Heart left ventricle (tissue), 16 donors: ENCODE measurements around the gene LAMB4. TPM values are rescaled to one million over a fixed set of nuclear protein-coding genes. Genes with fewer than 3 reads are reported as not detected.

Source experiments
- ATAC-seq, 4 donors: fragments of 200-7000 bp; cut with Tn5 transposase; one replicate each; pipeline ENCODE4 v1.9.1; 2020 to 2022; ENCODE audit warnings: moderate library complexity in 4 of 4, mild to moderate bottlenecking in 3 of 4, moderate number of reproducible peaks in 1 of 4
- DNase-seq, 5 donors: peaks; one replicate each; pipeline ENCODE4 v3.0.0-alpha.2; 2020
- H3K27ac ChIP-seq, 12 donors: fragments of 200-600 bp; sonication (generic) in 4 of 12; one replicate each; pipeline versions ENCODE4 v1.5.0 to v1.8.0; 2016 to 2022; ENCODE audit warnings: mild to moderate bottlenecking in 2 of 12
- H3K27me3 ChIP-seq, 9 donors: fragments of 200-600 bp; sonication (generic) in 2 of 9; one replicate each; pipeline versions ENCODE4 v1.5.1 to v1.8.0; 2016 to 2022; ENCODE audit warnings: mild to moderate bottlenecking in 3 of 9
- H3K36me3 ChIP-seq, 9 donors: fragments of 200-600 bp; sonication (generic) in 2 of 9; one replicate each; pipeline versions ENCODE4 v1.5.0 to v1.8.0; 2018 to 2022; ENCODE audit warnings: mild to moderate bottlenecking in 2 of 9
- H3K4me1 ChIP-seq, 12 donors: fragments of 200-600 bp; sonication (generic) in 4 of 12; one replicate each; pipeline versions ENCODE4 v1.5.0 to v1.8.0; 2016 to 2022; ENCODE audit warnings: mild to moderate bottlenecking in 3 of 12
- H3K4me3 ChIP-seq, 12 donors: fragments of 200-600 bp; sonication (generic) in 4 of 12; one replicate each; pipeline versions ENCODE4 v1.5.0 to v1.8.0; 2017 to 2022; ENCODE audit warnings: mild to moderate bottlenecking in 9 of 12, moderate library complexity in 4 of 12
- H3K9me3 ChIP-seq, 12 donors: fragments of 200-600 bp; sonication (generic) in 4 of 12; one replicate each; pipeline versions ENCODE4 v1.5.0 to v1.8.0; 2016 to 2022; ENCODE audit warnings: mild to moderate bottlenecking in 1 of 12
- CTCF ChIP-seq, 12 donors: fragments of 200-600 bp; sonication (generic) in 4 of 12; IDR thresholded peaks; one replicate each; pipeline versions ENCODE4 v1.5.0 to v1.8.0; 2018 to 2022; ENCODE audit warnings: antibody characterized with exemption in 12 of 12, mild to moderate bottlenecking in 5 of 12
- POLR2A ChIP-seq, 2 donors: fragments of 450-650 bp; IDR thresholded peaks; one replicate each; pipeline ENCODE4 v1.6.1; 2017; ENCODE audit warnings: antibody characterized with exemption in 2 of 2, mild to moderate bottlenecking in 2 of 2, moderate library complexity in 2 of 2
- WGBS, 4 donors: extraction: QIAGEN DNeasy Blood & Tissue Kit in 2 of 4; methylation state at CpG; one replicate each; pipeline versions ENCODE4 v1.1.5 to v1.1.7; 2013 to 2018; 5-methylcytosine and 5-hydroxymethylcytosine counted together
- intact Hi-C, 10 donors: fragments of 100-400 bp; cut with DNase I; formaldehyde crosslinking; loops; one replicate each; pipeline versions ENCODE4 v1.11.1 to v1.14.2; 2022
- polyA plus RNA-seq, 2 donors: library from polyadenylated mRNA; stranded (reverse); fragments of 200-250 nt; gene quantifications; one replicate each; pipeline ENCODE4 v1.2.3, GENCODE V29; 2013
- total RNA-seq, 9 donors: library from RNA; depleted of rRNA in 2 of 9; stranded (reverse); fragments of >200 nt in 2 of 9; fragmentation: NEBNext Ultra II Directional in 3 of 9; extraction: Animal tissue kit (Norgen Biotek cat#: 25700) in 3 of 9; gene quantifications; one replicate each; pipeline versions ENCODE4 v1.1.0 to v1.2.4, GENCODE V29; 2016 to 2023
- donor health status: ischemic (EF 13 %, LVEDD 7.1; RV severe dilation, severe dysfunction).
- donor health status: healthy with polysubstance abuse.
- donor health status: DM: no; HTN: yes; CAD: no.
- donor health status: DM: no; HTN: no; CAD: no.
- donor health status: ischemic (EF 25% LVEDD 6.9; RV normal size, moderate dysfunction).
- donor health status: ischemic (EF 25% LVEDD 5.7; RV mildly dilated, moderate dysfunction).
- donor health status: healthy.
- donor health status: DM: yes; HTN: yes; CAD: no.
- donor health status: ischemic (EF 35%, LVEDD 5.7; RV mildly dilated, moderate dysfunction).
- donor health status: nonischemic (EF 11% LVEDD 7.7; RV severe dilation, severe dysfunction).
- donor health status: DM: yes; HTN: yes; CAD: no.
- donor health status: PGD.
- donor health status: ischemic (EF 29% LVEDD 5.4; RV normal size, mild dysfunction).
- donor health status: nonischemic (EF 23%, LVEDD 6.1; RV moderate dilation, normal function).

Gene LAMB4
- total and polyA plus RNA-seq, 11 donors = 0.19 to 0.31 (median 0.26) TPM; not detected in 4

GRCh38 chr7:108077709-108078108, 52.5 kb downstream of the LAMB4 start:
- no peak for DNase-seq
- peaks cover 0 to 9% (median 0%) of the 10 kb centered on the region in 12 donors for H3K9me3 ChIP-seq
- no peaks in the 10 kb centered on the region for H3K36me3 ChIP-seq
- no peak for ATAC-seq
- no peak for TF ChIP-seq CTCF (IDR thresholded peaks at IDR 0.05)
- no peak for TF ChIP-seq POLR2A (IDR thresholded peaks at IDR 0.05)
- peaks cover 0 to 30% (median 9%) of the 10 kb centered on the region in 12 donors for H3K4me1 ChIP-seq
- H3K27me3 ChIP-seq = no peaks in the 10 kb centered on the region
- peak overlapping the region in 4 of 12 donors; percentile 15 to 50 (median 24) for H3K27ac ChIP-seq
- no peak overlapping the region for H3K4me3 ChIP-seq
- intact Hi-C loops = no loop called here
- WGBS, 4 donors = 65 to 74% (median 67%) methylated on average over 3 of the region's 3 CpGs

GRCh38 chr7:108076156-108076555, 54.0 kb downstream of the LAMB4 start:
- H3K27ac ChIP-seq = no peak overlapping the region
- H3K27me3 ChIP-seq = no peaks in the 10 kb centered on the region
- no peak for ATAC-seq
- no peak overlapping the region for H3K4me3 ChIP-seq
- intact Hi-C loops = no loop called here
- peaks cover 0 to 30% (median 9%) of the 10 kb centered on the region in 12 donors for H3K4me1 ChIP-seq
- DNase-seq = no peak
- H3K9me3 ChIP-seq = peaks cover 0 to 3% (median 0%) of the 10 kb centered on the region in 12 donors
- H3K36me3 ChIP-seq = no peaks in the 10 kb centered on the region
- TF ChIP-seq CTCF (IDR thresholded peaks at IDR 0.05) (no peak), POLR2A (IDR thresholded peaks at IDR 0.05) (no peak)

GRCh38 chr7:108073305-108074070, 56.7 kb downstream of the LAMB4 start:
- intact Hi-C loops = no loop called here
- Histone ChIP-seq H3K4me1 (peaks cover 0 to 13% (median 0%) of the 10 kb centered on the region in 12 donors), H3K27ac (no peak overlapping the region), H3K9me3 (no peaks in the 10 kb centered on the region), H3K4me3 (no peak overlapping the region), H3K27me3 (no peaks in the 10 kb centered on the region), H3K36me3 (no peaks in the 10 kb centered on the region)
- 90 to 100% (median 96%) methylated on average over 2 to 3 of the region's 3 CpGs for WGBS, 4 donors
- TF ChIP-seq POLR2A (IDR thresholded peaks at IDR 0.05) = no peak
- no peak for TF ChIP-seq CTCF (IDR thresholded peaks at IDR 0.05)
- ATAC-seq = peak in 1 of 4 donors; percentile 15
- no peak for DNase-seq

GRCh38 chr7:108072739-108073138, 57.4 kb downstream of the LAMB4 start:
- no peak for ATAC-seq
- WGBS, 4 donors = 90 to 96% (median 93%) methylated on average over 2 of the region's 2 CpGs
- no peaks in the 10 kb centered on the region for H3K27me3 ChIP-seq
- H3K4me3 ChIP-seq = no peak overlapping the region
- no peaks in the 10 kb centered on the region for H3K36me3 ChIP-seq
- no peak overlapping the region for H3K27ac ChIP-seq
- TF ChIP-seq POLR2A (IDR thresholded peaks at IDR 0.05) (no peak), CTCF (IDR thresholded peaks at IDR 0.05) (no peak)
- no peaks in the 10 kb centered on the region for H3K9me3 ChIP-seq
- H3K4me1 ChIP-seq = peaks cover 0 to 7% (median 0%) of the 10 kb centered on the region in 12 donors
- intact Hi-C loops = no loop called here
- no peak for DNase-seq
